Activated CD8-positive, alpha-beta memory T cell treated with anti-CD3 and anti-CD28 coated beads for 48 hours (primary cell): ENCODE results near the gene PBLD.
"Not testable (repeated sequence)": the region's sequence is repeated elsewhere in the genome, so short reads cannot be mapped to it uniquely, and the experiment has no call there.

ENCODE experiments used
- DNase-seq, 3 experiments: peaks; one replicate each; pipeline ENCODE4 v3.0.0-alpha.2; 2020; ENCODE audit warnings: low read depth in 2 of 3, low spot score in 2 of 3

The PBLD gene

GRCh38 chr10:68284062-68285001, 48.4 kb downstream of the PBLD start:
- no peak for DNase-seq

DNA sequence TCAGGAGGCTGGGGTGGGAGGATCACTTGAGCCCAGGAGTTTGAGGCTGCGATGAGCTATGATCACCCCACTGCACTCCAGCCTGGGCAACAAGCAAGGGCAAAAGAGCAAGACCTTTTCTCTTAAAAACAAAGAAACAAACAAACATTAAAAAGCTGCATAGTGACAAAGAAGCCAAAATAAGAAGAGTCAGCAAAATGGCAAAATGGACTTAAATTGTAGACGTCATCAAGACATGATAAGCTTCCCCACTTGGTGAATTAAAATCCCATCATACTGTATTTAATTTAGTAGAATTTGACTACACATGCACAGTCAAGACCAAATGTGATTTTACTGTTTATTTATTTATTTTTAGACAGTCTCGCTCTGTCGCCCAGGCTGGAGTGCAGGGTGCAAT, 52.0 kb downstream of the PBLD start:
- DNase-seq = no peak

DNA sequence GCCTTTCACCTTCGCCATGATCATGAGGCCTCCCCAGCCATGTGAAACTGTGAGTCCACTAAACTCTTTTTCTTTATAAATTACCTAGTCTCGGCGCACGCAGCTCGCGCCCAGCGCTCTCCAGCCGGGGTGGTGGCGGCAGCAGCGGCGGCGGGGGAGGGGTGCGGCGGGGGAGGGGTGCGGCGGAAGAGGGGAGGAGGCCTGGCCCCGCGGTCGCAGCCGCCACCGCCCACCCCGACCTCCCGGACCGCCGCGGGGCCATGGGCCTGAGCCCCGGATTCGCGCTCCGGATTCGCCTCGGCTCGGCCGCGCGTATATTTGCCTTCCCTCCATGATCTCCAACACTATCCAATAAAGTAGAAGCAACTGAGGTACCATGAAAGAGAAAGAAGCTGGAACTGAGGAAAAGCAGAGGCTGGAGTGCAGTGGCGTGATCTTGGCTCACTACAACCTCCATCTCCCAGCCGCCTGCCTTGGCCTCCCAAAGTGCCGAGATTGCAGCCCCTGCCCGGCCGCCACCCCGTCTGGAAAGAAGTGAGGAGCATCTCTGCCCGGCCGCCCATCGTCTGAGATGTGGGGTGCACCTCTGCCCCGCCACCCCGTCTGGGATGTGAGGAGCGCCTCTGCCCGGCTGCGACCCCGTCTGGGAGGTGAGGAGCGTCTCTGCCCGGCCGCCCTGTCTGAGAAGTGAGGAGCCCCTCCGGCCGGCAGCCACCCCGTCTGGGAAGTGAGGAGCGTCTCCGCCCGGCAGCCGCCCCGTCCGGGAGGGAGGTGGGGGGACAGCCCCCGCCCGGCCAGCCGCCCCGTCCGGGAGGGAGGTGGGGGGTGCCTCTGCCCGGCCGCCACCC, 53.6 kb downstream of the PBLD start:
- not testable (repeated sequence) for DNase-seq

DNA sequence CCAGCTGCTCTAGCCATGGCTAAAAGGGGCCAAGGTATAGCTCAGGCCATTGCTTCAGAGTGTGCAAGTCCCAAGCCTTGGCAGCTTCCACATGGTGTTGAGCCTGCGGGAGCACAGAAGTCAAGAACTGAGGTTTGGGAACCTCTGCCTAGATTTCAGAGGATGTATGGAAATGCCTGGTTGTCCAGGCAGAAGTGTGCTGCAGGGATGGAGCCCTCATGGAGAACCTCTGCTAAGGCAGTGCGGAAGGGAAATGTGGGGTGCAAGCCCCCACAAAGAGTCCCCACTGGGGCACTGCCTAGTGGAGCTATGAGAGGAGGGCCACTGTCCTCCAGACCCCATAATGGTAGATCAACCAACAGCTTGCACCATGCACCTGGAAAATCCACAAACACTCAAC, 54.9 kb downstream of the PBLD start:
- DNase-seq = not testable (repeated sequence)

GRCh38 chr10:68276224-68276623, 56.5 kb downstream of the PBLD start:
- no peak for DNase-seq

- no peak for DNase-seq
These were observed 57.1 kb downstream of the PBLD start for GRCh38 chr10:68275600-68276126.

- DNase-seq = no peak
These were observed 59.9 kb downstream of the PBLD start for GRCh38 chr10:68272833-68273232.

GRCh38 chr10:68271196-68271882, 61.4 kb downstream of the PBLD start:
- no peak for DNase-seq

DNA sequence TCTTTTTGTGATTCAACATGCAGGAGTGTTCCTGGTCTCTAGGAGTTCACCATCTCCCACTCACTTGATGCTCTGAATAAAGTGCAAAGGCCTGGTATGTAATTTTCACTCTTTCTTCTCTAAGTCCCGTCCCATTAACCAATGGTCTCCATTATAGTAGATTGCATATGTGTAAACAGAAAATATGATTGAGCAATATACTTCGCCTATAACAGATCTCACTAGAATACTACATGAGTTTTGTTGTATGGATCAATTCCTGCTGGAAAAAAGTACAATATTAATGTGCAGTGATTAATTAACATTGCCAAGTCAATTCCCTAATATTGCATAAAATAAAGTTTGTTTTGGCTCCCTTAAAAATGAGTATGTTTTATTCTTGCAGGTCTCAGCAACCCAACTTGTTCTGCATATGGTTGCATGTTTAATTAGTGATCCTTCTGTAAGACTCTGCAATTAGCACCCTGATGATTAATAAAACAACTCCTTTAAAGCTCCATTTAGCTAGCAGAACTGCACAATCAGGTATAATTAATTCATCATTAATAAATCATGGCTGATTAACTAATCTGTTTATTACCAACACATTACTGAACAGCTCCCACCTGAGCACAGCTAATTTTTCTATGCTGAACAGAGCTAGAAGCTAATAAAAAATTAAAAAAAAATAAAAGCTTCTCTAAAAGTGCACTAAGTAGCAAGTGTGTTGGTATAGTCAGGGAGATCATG, 63.0 kb downstream of the PBLD start:
- DNase-seq = no peak

- no peak for DNase-seq
These were observed 71.4 kb downstream of the PBLD start for GRCh38 chr10:68261132-68261856.

GRCh38 chr10:68253346-68253745, 79.4 kb downstream of the PBLD start:
- no peak for DNase-seq

DNA sequence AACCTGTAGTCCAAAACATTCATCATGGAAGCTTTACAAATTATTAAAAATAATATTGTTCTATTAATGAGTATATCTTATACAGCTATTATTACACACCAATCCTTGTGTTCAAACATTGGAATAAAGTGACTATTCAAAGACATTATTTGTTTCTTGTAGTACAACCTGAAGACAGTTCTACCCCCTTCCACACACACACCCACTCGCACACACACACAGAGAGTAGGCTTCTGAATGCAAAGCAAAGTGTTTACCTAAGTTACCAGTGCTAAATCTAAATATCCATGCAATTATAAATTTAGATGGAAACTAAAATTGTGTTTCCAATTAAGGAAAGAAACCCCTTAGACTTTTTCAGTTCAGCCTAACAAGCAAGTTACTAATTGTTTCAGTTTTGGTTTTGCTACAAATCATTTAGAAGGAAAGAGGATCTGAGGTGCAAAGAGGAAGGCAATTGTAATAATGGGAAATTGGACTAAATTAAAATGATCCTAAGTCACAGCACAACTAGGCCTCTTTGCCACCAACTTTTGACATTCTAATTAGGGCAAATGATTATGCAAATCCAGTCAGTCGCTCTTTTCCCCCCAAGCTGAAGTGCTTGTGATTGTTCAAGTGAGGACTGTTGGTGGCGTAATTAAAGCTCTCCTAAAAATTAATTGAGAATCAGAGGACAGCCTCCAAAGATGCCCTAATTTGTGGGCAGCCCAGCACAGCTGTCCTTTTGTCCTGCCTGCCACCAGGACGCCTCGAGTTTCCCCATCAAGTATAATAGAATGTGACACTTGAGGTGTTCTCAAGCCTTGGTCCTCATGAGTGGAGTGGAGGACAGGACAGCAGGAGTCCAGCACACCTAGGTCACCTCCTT, 80.9 kb downstream of the PBLD start:
- DNase-seq = no peak

DNA sequence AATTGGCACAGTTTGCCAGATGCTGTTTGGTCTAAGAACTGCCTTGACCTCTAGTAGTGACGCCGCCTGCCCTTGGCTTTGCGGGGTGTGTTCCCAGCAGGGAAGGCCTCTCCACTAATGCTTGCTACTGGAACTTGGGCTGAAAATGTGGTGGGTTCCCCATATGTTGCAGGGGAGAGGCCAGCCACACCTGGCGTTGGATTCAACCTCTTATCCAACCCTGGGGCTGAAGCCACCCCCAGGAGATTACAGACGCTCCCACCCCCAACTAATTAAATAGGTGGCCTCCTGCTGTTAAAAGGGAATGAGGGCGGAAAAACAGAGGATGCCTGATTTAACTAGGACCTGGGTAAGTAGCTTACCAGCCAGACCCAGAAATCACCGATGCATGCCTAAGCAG, 81.6 kb downstream of the PBLD start:
- DNase-seq = no peak

DNA sequence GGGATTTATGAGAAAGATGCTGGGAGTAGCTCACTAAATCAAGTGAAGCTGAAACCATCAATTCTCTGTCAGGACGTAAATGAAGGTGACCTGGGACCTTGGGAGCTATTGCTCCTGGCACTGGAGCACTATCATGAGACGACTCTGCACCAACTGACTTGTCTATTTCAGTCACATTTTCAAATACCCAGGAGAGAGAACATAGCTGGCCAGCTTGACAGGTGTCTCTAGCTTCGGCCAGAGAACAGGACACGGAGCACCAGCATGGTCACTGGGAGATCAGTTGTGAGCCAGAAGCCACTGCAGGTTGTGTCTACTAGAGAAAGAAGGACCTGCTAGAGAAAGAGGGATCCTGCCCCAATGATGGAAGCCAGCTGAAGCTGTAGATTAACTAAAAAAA, 83.4 kb downstream of the PBLD start:
- DNase-seq = no peak

DNA sequence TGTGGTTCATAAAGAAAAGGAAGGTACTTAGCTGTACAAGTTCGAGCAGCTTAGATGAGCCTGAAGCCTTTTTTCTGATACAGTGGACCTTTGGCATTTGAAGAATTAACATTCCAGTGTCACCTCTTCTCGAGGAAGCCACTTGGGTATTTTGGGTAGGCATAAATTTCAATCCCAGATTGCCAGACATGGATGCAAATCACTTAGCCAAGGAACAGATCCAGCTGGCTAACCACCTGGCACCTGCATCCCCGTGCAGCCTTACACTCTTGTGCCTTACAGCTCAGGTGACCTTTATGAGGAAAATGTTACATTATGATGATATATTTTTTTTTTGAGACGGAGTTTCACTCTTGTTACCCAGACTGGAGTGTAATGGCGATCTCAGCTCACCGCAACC, 84.8 kb downstream of the PBLD start:
- no peak for DNase-seq

DNA sequence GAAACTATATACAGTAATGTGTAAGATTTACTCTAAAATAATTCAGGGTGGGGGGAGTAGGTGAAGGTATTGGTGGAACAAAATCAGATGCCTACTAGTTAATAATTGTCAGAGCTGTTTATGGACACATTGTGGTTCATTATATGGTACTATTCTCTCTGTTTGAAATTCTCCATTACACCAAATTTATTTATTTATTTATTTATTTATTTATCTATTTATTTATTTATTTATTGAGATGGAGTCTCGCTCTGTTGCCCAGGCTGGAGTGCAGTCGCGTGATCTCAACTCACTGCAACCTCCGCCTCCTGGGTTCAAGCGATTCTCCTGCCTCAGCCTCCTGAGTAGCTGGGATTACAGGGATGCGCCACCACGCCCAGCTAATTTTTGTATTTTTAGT, 86.3 kb downstream of the PBLD start:
- not testable (repeated sequence) for DNase-seq

GRCh38 chr10:68242051-68242450, 90.7 kb downstream of the PBLD start:
- DNase-seq = no peak

GRCh38 chr10:68239596-68240150, 93.1 kb downstream of the PBLD start:
- DNase-seq = no peak

DNA sequence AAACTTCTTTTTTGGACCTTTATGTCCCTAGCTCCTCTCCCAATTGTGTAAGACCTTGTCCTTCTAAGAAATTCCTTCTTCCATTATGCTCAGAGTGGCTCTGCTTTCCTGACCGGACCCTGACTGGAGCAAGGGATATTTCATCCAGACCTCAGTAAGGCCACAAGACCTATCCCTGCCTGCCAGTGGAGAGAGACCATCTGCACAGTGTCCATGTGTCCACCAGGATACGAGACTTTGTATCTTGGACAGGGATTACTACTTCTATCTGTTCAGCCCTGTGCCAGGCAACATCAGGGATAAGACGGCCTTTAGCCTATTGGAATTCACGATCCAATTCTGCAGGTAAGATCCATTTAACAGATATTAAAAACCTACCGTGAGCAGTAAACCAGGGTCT, 93.7 kb downstream of the PBLD start:
- DNase-seq = no peak
